Left lobe of liver (tissue), 2 donors: ENCODE results near the gene MYOZ3. TPM values are rescaled to one million over a fixed set of nuclear protein-coding genes. Genes with fewer than 3 reads are reported as not detected.

Experiments used
- ATAC-seq: fragments of 200-7000 bp; cut with Tn5 transposase; one replicate; pipeline ENCODE4 v1.9.1; 2020; ENCODE audit warnings: mild to moderate bottlenecking, moderate library complexity
- DNase-seq: peaks from one replicate; pipeline ENCODE4 v3.0.0-alpha.2; 2020; ENCODE audit warnings: low spot score
- total RNA-seq: library from RNA; stranded (reverse); gene quantifications from one replicate; pipeline ENCODE4 v1.2.1, GENCODE V29; 2021
- donor health status: DM: no; HTN: no; CAD: no; lungs with moderate emphysema.
- donor health status: DM: no; HTN: yes; CAD: no.

Gene MYOZ3
- total RNA-seq, 1 donor from 2014 or later = 0.18 TPM

DNA sequence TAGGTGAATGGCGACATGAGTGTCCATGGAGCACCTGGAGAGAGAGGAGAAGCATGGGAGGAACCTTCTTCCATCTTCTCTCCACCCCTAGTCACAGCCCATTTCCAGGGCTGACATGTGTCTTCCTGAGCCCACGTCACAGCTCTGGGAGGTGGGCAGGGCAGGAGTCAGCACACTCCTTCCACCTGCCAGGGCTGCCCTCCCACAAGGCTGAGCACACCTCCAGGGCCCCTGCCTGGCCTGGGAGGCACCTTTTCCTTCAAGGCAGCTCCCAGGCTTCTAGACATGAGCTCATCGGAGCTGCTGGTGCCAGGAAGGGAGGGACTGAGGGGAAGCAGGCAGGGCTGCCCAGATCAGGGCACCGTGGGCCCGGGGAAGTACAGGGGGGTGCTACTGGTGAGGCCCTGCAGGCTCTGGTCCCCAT, 34.2 kb upstream of the MYOZ3 start:
- DNase-seq = no peak

DNA sequence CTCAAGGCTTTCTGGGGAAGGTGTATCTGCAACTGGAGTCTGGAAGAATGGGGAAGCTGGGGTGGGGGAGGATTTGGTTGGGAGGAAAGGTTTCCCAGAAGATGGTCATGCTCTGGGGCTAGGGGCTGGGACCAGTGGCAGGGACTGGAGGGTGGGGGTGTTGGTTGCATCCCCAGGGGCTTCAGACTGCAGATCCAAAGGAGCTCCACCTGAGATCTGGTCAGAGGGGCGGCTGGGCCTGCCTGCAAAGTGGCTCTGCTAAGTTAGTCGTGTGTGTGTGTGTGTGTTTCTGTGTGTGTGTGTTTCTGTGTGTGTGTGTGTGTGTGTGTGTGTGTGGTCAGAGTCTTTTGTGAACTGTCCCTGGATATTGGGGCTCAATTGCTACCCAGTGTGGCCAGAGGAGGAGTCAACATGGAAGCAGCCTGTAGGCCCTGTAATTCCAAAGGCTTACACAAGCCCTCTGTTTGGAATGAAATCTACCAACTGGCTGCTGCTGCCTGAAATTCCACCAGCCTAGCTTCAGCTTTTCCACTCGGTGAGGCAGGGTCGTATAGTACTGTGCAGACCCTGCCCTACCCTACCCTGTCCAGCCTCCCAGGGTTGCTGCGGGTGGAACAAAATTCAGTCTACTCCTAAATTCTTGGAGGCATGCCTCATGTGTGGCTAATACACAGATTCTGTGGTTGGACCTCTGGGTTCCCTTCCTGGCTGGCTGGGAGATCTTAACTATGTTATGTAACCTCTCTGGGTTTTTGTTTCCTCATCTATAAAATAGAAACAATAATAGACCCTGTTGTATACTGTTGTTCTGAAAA, 33.1 kb upstream of the MYOZ3 start:
- DNase-seq = no peak

More for the DNA sequence above, 34.2 kb upstream of the MYOZ3 start:
- ATAC-seq = no peak

DNA sequence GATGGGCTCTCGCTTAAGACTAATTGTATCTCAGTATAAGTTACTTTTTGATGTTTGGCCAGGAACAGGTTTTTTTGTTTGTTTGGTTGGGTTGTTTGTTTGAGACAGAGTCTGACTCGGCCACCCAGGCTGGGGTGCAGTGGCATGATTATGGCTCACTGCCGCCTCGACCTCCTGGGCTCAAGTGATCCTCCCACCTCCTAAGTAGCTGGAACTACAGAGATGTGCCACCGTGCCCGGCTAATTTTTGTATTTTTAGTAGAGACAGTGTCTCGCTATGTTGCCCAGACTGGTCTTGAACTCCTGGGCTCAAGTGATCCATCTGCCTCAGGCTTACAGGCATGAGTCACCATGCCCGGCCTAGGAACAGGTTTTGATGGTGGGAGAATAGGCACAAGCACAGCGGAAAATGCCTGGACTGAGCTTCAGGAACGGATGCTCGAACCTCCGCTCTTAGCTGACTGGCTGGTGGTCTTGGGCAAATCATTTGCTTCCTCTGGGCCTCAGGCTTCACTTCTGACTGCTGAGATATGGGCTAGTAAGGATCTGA, 32.0 kb upstream of the MYOZ3 start:
- ATAC-seq (no peak), DNase-seq (no peak)

More for the DNA sequence above, 33.1 kb upstream of the MYOZ3 start:
- ATAC-seq = no peak

GRCh38 chr5:150630016-150630415, 31.0 kb upstream of the MYOZ3 start:
- DNase-seq = no peak

DNA sequence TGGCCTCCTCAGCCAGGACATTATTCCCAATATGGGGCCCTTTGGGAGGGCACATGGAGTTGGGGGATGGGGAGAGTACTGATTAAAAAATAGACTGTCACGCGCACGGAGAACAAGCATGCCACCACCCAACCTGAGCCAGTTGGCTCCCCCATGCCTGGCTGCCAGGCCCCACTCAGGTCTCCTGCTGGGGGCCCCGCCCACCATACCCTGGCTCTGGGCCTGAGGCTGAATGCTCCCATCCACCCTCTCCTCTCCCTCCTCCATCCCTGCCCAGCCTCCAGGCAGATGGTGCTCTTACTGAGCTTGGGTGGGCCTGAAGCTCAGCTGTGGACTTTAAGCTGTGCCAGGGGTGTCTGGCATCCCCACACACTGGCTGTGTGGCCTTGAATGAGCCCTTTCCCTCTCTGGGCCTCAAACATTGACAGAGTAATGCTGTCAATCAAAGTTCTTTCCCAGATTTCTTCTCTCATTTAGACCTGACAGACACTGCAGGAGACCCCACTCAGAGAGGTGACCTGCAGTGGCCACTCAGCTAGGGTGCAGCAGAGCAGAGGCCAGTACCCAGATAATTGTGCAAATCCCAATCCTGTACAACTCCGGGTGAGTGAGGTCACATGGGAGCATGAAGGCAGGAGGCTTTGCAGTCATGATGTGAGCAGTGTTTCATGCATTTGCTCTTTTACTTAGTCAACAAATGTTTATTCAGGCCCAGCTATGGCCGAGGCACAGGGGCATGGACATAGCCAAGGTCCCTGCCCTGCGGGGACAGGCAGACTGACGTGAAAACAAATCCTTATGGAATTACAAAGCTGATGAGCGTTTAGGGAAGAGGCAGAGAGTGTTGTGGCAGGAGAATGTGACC, 30.4 kb upstream of the MYOZ3 start:
- peak; percentile 63 for ATAC-seq
- no peak for DNase-seq

More at GRCh38 chr5:150630016-150630415, 31.0 kb upstream of the MYOZ3 start:
- ATAC-seq = no peak

DNA sequence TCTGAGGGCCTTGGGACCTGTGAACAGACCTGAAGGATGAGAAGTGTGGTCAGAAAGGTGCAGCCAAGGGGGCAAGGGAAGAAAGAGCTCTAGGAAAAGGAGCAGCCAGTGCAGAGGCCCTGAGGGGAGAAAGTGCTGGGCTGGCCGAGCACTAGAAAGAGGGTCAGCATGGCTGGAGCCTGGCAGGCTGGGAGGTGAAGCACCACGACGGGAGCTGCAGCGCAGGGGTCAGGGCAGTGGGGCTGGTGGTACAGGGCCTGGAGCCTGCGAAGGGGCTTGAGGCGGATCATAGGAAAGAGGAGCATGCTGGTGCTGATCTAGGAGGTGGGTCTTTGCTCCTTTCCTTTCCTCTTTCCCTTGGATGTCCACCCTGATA, 29.7 kb upstream of the MYOZ3 start:
- DNase-seq (no peak), ATAC-seq (no peak)

GRCh38 chr5:150632305-150633160, 28.5 kb upstream of the MYOZ3 start:
- DNase-seq (no peak), ATAC-seq (no peak)

GRCh38 chr5:150633429-150633828, 27.6 kb upstream of the MYOZ3 start:
- ATAC-seq = no peak
- no peak for DNase-seq

- DNase-seq (no peak), ATAC-seq (no peak)
Observed at GRCh38 chr5:150636391-150637244, 24.4 kb upstream of the MYOZ3 start.

GRCh38 chr5:150637245-150638052, 23.6 kb upstream of the MYOZ3 start:
- ATAC-seq (no peak), DNase-seq (no peak)

- no peak for DNase-seq
- ATAC-seq = no peak
Observed at GRCh38 chr5:150638053-150638444, 23.0 kb upstream of the MYOZ3 start.

DNA sequence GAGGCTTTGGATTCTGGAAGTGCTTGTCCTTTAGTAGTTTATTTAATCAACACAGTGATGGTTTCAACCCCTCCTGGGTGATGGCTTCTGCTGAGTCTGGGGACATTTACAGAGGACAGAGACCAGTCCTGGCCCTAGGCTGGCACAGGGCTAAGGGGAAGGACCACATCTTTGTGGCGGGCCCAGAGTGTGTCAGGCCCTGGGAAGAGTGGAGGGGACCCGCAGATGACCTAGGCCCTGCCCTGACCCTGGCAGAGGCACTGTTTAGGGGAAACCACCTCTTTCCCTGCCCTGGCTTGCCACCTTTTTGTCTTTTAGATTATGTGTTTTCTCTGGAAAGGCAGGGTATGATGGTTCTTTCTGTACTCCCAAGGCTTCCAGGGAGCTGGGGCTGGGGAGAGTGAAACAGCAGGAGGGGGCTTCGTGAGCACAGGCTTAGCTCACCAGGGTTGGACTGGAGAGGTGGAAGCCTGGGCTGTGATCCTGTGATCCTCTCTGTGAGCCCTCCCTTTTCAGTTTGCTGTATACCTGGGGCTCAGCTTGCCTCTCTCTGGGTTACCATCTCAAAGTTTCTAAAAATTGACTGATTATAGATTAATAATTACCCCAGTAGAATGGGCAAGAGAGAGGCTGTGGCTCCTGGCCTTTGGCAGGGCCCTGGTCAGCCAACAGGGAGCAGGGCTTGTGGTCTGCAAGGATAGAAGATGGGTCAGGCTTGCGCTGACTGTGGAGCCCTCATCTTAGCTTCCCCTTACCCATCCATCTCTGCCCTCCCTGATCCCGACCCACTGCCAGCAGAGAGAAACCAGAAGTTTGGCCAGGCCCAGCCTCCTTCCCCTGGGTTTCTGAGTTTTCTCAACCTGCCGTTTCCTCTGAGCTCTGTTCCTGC, 22.3 kb upstream of the MYOZ3 start:
- peak; percentile 69 for ATAC-seq
- DNase-seq = peak; percentile 75

GRCh38 chr5:150639377-150639692, 21.7 kb upstream of the MYOZ3 start:
- DNase-seq (no peak), ATAC-seq (no peak)

DNA sequence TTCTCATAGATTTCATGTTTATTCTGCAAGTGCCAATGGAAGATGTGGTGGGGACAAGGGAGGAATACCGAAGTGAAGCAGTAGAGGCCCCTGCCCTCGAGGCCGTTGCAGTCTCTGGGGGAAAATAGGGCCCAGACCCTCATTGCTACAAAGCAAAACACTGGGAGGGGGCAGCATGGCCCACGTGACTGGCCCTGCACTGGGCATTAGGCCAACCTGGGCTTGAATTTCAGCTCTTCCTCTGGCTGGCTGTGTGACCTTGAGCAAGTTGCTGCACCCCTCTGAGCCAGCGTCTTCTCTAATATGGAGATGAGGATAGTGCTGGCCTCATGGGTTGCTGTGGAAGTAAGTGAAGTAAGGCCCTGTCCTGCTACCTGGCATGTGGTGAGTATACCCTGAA, 21.3 kb upstream of the MYOZ3 start:
- DNase-seq (no peak), ATAC-seq (peak; percentile 3)

GRCh38 chr5:150640311-150641005, 20.6 kb upstream of the MYOZ3 start, which contains the start of gene SYNPO:
TSS of gene SYNPO (plus strand) at chr5:150640660. CDS start at chr5:150648276, 7,616 bp downstream.
- peak; percentile 80 for DNase-seq
- peak; percentile 59 for ATAC-seq

DNA sequence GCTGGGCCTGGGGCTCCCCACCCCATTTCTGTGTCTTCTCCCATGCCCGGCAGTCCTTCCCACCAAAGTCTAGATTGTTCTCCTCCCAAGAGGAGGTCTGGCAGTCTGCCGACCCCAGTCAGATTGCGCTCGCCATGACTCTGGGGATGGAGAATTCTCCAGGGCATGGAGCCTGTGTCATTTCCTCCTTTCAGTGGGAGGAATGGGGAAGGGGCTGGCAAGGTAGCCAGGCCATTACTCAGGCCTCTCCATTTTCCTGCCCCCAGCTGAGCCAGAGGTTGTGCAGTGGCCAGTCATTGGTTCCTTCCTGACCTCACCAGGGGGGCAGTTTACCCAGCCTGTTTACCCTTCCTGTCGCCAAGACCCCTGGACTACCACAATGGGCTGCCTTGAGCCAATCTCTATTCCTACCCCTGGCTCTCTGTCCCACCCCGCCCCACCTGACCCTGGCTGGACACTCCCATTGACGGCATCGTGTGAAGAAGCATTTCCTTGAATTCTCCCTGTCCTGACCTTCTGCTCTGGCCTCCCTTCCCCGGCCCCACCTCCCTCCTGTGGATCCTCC, 20.0 kb upstream of the MYOZ3 start:
- DNase-seq = no peak
- peak; percentile 7 for ATAC-seq
